HEK293 (cell line): ENCODE results near the gene ARHGEF12.

ENCODE experiments used
- BCL6B ChIP-seq: fragments of 450-650 bp; formaldehyde crosslinking; IDR thresholded peaks from 2 replicates; pipeline ENCODE4 v1.5.1; 2017; ENCODE audit warnings: missing biosample characterization, missing genetic modification characterization
- FEZF1 ChIP-seq: fragments of 450-650 bp; formaldehyde crosslinking; IDR thresholded peaks from 2 replicates; pipeline ENCODE4 v1.5.1; 2016; ENCODE audit warnings: missing biosample characterization, missing genetic modification characterization
- KLF10 ChIP-seq: fragments of 450-650 bp; IDR thresholded peaks from 2 replicates; pipeline ENCODE4 v1.5.1; 2018; ENCODE audit warnings: missing biosample characterization, mild to moderate bottlenecking, missing genetic modification characterization
- KLF16 ChIP-seq: fragments of 450-650 bp; formaldehyde crosslinking; IDR thresholded peaks from 2 replicates; pipeline ENCODE4 v1.5.1; 2017; ENCODE audit warnings: missing biosample characterization, missing genetic modification characterization
- KLF8 ChIP-seq: fragments of 450-650 bp; formaldehyde crosslinking; IDR thresholded peaks from 2 replicates; pipeline ENCODE4 v1.5.1; 2016; ENCODE audit warnings: missing biosample characterization, missing genetic modification characterization
- MEIS1 ChIP-seq: sonication (generic); formaldehyde crosslinking; IDR thresholded peaks from 2 replicates; pipeline ENCODE4 v1.8.1; 2022; ENCODE audit warnings: missing genetic modification reagents, mild to moderate bottlenecking, borderline replicate concordance
- MYNN ChIP-seq: fragments of 450-650 bp; formaldehyde crosslinking; IDR thresholded peaks from 2 replicates; pipeline ENCODE4 v1.5.1; 2016; ENCODE audit warnings: missing biosample characterization, missing genetic modification characterization, borderline replicate concordance
- PBX3 ChIP-seq: sonication (generic); formaldehyde crosslinking; IDR thresholded peaks from 2 replicates; pipeline ENCODE4 v1.8.1; 2022; ENCODE audit warnings: mild to moderate bottlenecking, moderate library complexity, missing genetic modification reagents
- SP2 ChIP-seq: fragments of 450-650 bp; formaldehyde crosslinking; IDR thresholded peaks from 2 replicates; pipeline ENCODE4 v1.5.1; 2016; ENCODE audit warnings: missing biosample characterization, missing genetic modification characterization
- SP7 ChIP-seq: fragments of 450-650 bp; formaldehyde crosslinking; IDR thresholded peaks from 2 replicates; pipeline ENCODE4 v1.5.1; 2016; ENCODE audit warnings: missing biosample characterization, missing genetic modification characterization
- TRIM28 ChIP-seq: IDR thresholded peaks from 2 replicates; pipeline ENCODE4 v1.6.1; 2011; ENCODE audit warnings: low read length, control low read depth, borderline replicate concordance
- WT1 ChIP-seq: fragments of 450-650 bp; formaldehyde crosslinking; IDR thresholded peaks from 2 replicates; pipeline ENCODE4 v1.5.1; 2016; ENCODE audit warnings: missing biosample characterization, missing genetic modification characterization
- ZBTB20 ChIP-seq: fragments of 450-650 bp; formaldehyde crosslinking; IDR thresholded peaks from 2 replicates; pipeline ENCODE4 v1.5.1; 2016; ENCODE audit warnings: missing biosample characterization, missing genetic modification characterization
- ZBTB21 ChIP-seq: fragments of 450-650 bp; formaldehyde crosslinking; IDR thresholded peaks from 2 replicates; pipeline ENCODE4 v1.5.1; 2017; ENCODE audit warnings: missing biosample characterization, missing genetic modification characterization
- ZBTB48 ChIP-seq: fragments of 450-650 bp; formaldehyde crosslinking; IDR thresholded peaks from 2 replicates; pipeline ENCODE4 v1.5.1; 2016; ENCODE audit warnings: missing biosample characterization, missing genetic modification characterization
- ZBTB8A ChIP-seq: fragments of 450-650 bp; formaldehyde crosslinking; IDR thresholded peaks from 2 replicates; pipeline ENCODE4 v1.5.1; 2016; ENCODE audit warnings: missing biosample characterization, missing genetic modification characterization
- ZEB2 ChIP-seq: fragments of 450-650 bp; formaldehyde crosslinking; IDR thresholded peaks from 2 replicates; pipeline ENCODE4 v1.5.1; 2016; ENCODE audit warnings: missing biosample characterization, missing genetic modification characterization
- ZFP37 ChIP-seq: fragments of 450-650 bp; formaldehyde crosslinking; IDR thresholded peaks from 2 replicates; pipeline ENCODE4 v1.5.1; 2016; ENCODE audit warnings: missing biosample characterization, missing genetic modification characterization
- ZNF114 ChIP-seq: fragments of 450-650 bp; formaldehyde crosslinking; IDR thresholded peaks from 2 replicates; pipeline ENCODE4 v1.5.0; 2017; ENCODE audit warnings: missing biosample characterization, missing genetic modification characterization
- ZNF140 ChIP-seq: fragments of 450-650 bp; formaldehyde crosslinking; IDR thresholded peaks from 2 replicates; pipeline ENCODE4 v1.5.1; 2016; ENCODE audit warnings: missing biosample characterization, missing genetic modification characterization
- ZNF155 ChIP-seq: fragments of 450-650 bp; formaldehyde crosslinking; IDR thresholded peaks from 2 replicates; pipeline ENCODE4 v1.5.1; 2016; ENCODE audit warnings: missing biosample characterization, missing genetic modification characterization
- ZNF175 ChIP-seq: fragments of 450-650 bp; formaldehyde crosslinking; IDR thresholded peaks from 2 replicates; pipeline ENCODE4 v1.5.1; 2016; ENCODE audit warnings: missing biosample characterization, missing genetic modification characterization
- ZNF184 ChIP-seq: fragments of 450-650 bp; IDR thresholded peaks from 2 replicates; pipeline ENCODE4 v1.5.1; 2018; ENCODE audit warnings: missing biosample characterization, mild to moderate bottlenecking, missing genetic modification characterization
- ZNF19 ChIP-seq: fragments of 450-650 bp; formaldehyde crosslinking; IDR thresholded peaks from 2 replicates; pipeline ENCODE4; 2016; ENCODE audit warnings: missing biosample characterization, missing genetic modification characterization, low read depth
- ZNF223 ChIP-seq: fragments of 450-650 bp; formaldehyde crosslinking; IDR thresholded peaks from 2 replicates; pipeline ENCODE4 v1.5.1; 2016; ENCODE audit warnings: missing biosample characterization, missing genetic modification characterization
- ZNF239 ChIP-seq: fragments of 450-650 bp; formaldehyde crosslinking; IDR thresholded peaks from 2 replicates; pipeline ENCODE4 v1.5.1; 2016; ENCODE audit warnings: missing biosample characterization, missing genetic modification characterization
- ZNF302 ChIP-seq: fragments of 450-650 bp; formaldehyde crosslinking; IDR thresholded peaks from 2 replicates; pipeline ENCODE4 v1.5.1; 2016; ENCODE audit warnings: missing biosample characterization, missing genetic modification characterization, low read depth
- ZNF394 ChIP-seq: fragments of 450-650 bp; formaldehyde crosslinking; IDR thresholded peaks from 2 replicates; pipeline ENCODE4 v1.5.1; 2016; ENCODE audit warnings: missing biosample characterization, missing genetic modification characterization, mild to moderate bottlenecking, moderate library complexity, borderline replicate concordance
- ZNF473 ChIP-seq: fragments of 450-650 bp; formaldehyde crosslinking; IDR thresholded peaks from 2 replicates; pipeline ENCODE4 v1.5.1; 2017; ENCODE audit warnings: missing biosample characterization, missing genetic modification characterization
- ZNF560 ChIP-seq: fragments of 450-650 bp; formaldehyde crosslinking; IDR thresholded peaks from 2 replicates; pipeline ENCODE4 v1.5.1; 2017; ENCODE audit warnings: missing biosample characterization, missing genetic modification characterization, borderline replicate concordance
- ZNF571 ChIP-seq: fragments of 450-650 bp; formaldehyde crosslinking; IDR thresholded peaks from 2 replicates; pipeline ENCODE4 v1.5.0; 2017; ENCODE audit warnings: missing biosample characterization, missing genetic modification characterization
- ZNF600 ChIP-seq: fragments of 450-650 bp; formaldehyde crosslinking; IDR thresholded peaks from 2 replicates; pipeline ENCODE4 v1.5.1; 2016; ENCODE audit warnings: missing biosample characterization, missing genetic modification characterization
- ZNF658 ChIP-seq: fragments of 450-650 bp; formaldehyde crosslinking; IDR thresholded peaks from 2 replicates; pipeline ENCODE4; 2016; ENCODE audit warnings: missing biosample characterization, missing genetic modification characterization
- ZNF670 ChIP-seq: fragments of 450-650 bp; formaldehyde crosslinking; IDR thresholded peaks from 2 replicates; pipeline ENCODE4 v1.5.1; 2016; ENCODE audit warnings: missing biosample characterization, missing genetic modification characterization, low read depth
- ZNF707 ChIP-seq: fragments of 450-650 bp; formaldehyde crosslinking; IDR thresholded peaks from 2 replicates; pipeline ENCODE4 v1.5.1; 2016; ENCODE audit warnings: missing biosample characterization, missing genetic modification characterization
- ZXDB ChIP-seq: fragments of 450-650 bp; formaldehyde crosslinking; IDR thresholded peaks from 2 replicates; pipeline ENCODE4 v1.5.1; 2016; ENCODE audit warnings: missing biosample characterization, missing genetic modification characterization
- TF ChIP-seq, protein P1 (sequence below): fragments of 450-650 bp; formaldehyde crosslinking; IDR thresholded peaks from 2 replicates; pipeline ENCODE4 v1.5.1; 2016; ENCODE audit warnings: missing biosample characterization, missing genetic modification characterization

Gene ARHGEF12

GRCh38 chr11:120339394-120339890, 3.2 kb downstream of the ARHGEF12 start (continued):
- TF ChIP-seq BCL6B, result no peak
- no peak for TF ChIP-seq ZNF560 (tag by site-specific recombination)
- no peak for TF ChIP-seq ZFP37
- TF ChIP-seq ZNF302, result no peak
- no peak for TF ChIP-seq ZNF571 (tag by site-specific recombination)
- no peak for TF ChIP-seq ZNF394 (tag by site-specific recombination)
- peak; percentile 91 for TF ChIP-seq FEZF1 (tag by site-specific recombination)
- no peak for TF ChIP-seq ZNF19 (tag by site-specific recombination)
- no peak for TF ChIP-seq SP7 (tag by site-specific recombination)
- TF ChIP-seq ZBTB8A, result no peak
- TF ChIP-seq ZNF239 (tag by site-specific recombination), result no peak
- no peak; the same call in 1 of the 2 replicates for TF ChIP-seq ZBTB20
- TF ChIP-seq ZNF223, result no peak
- TF ChIP-seq ZNF184 (tag by site-specific recombination), result no peak
- no peak for TF ChIP-seq ZXDB (tag by site-specific recombination)
- TF ChIP-seq ZNF670 (tag by site-specific recombination), result no peak
- TF ChIP-seq ZNF175 (tag by site-specific recombination), result no peak
- no peak for TF ChIP-seq MYNN (tag by site-specific recombination)
- TF ChIP-seq, protein P1, sequence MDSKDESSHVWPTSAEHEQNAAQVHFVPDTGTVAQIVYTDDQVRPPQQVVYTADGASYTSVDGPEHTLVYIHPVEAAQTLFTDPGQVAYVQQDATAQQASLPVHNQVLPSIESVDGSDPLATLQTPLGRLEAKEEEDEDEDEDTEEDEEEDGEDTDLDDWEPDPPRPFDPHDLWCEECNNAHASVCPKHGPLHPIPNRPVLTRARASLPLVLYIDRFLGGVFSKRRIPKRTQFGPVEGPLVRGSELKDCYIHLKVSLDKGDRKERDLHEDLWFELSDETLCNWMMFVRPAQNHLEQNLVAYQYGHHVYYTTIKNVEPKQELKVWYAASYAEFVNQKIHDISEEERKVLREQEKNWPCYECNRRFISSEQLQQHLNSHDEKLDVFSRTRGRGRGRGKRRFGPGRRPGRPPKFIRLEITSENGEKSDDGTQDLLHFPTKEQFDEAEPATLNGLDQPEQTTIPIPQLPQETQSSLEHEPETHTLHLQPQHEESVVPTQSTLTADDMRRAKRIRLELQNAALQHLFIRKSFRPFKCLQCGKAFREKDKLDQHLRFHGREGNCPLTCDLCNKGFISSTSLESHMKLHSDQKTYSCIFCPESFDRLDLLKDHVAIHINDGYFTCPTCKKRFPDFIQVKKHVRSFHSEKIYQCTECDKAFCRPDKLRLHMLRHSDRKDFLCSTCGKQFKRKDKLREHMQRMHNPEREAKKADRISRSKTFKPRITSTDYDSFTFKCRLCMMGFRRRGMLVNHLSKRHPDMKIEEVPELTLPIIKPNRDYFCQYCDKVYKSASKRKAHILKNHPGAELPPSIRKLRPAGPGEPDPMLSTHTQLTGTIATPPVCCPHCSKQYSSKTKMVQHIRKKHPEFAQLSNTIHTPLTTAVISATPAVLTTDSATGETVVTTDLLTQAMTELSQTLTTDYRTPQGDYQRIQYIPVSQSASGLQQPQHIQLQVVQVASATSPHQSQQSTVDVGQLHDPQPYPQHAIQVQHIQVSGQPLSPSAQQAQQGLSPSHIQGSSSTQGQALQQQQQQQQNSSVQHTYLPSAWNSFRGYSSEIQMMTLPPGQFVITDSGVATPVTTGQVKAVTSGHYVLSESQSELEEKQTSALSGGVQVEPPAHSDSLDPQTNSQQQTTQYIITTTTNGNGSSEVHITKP (tag by site-specific recombination), result no peak
- TF ChIP-seq ZNF707 (tag by site-specific recombination), result no peak
- TF ChIP-seq TRIM28, result 0 out of 2 replicates have a peak, but pooled peaks have one; percentile 39
- TF ChIP-seq KLF16, result no peak
- no peak for TF ChIP-seq WT1 (tag by site-specific recombination)
- no peak for TF ChIP-seq KLF10 (tag by site-specific recombination)
- TF ChIP-seq PBX3 (CRISPR knock-in tag), result no peak
- 0 out of 2 replicates have a peak, but pooled peaks have one; percentile 18 for TF ChIP-seq SP2 (tag by site-specific recombination)
- TF ChIP-seq ZNF155 (tag by site-specific recombination), result no peak
- TF ChIP-seq ZNF114 (tag by site-specific recombination), result no peak
- no peak for TF ChIP-seq ZBTB21
- no peak for TF ChIP-seq KLF8
- TF ChIP-seq ZNF600 (tag by site-specific recombination), result peak; percentile 100
- TF ChIP-seq ZNF473 (tag by site-specific recombination), result no peak
- 0 out of 2 replicates have a peak, but pooled peaks have one; percentile 21 for TF ChIP-seq ZEB2 (tag by site-specific recombination)
- no peak for TF ChIP-seq MEIS1 (CRISPR knock-in tag)
- no peak for TF ChIP-seq ZNF140 (tag by site-specific recombination)
- TF ChIP-seq ZBTB48 (tag by site-specific recombination), result peak; percentile 66; the same call in 1 of the 2 replicates
- no peak for TF ChIP-seq ZNF658 (tag by site-specific recombination)
